IPS-NIHi7 (cell line): ENCODE results near the gene MINDY4.

ENCODE experiments used
- DNase-seq: peaks from one replicate; pipeline ENCODE4 v3.0.0; 2012; ENCODE audit warnings: mixed read lengths; ENCODE audit errors: extremely low spot score

MINDY4 gene

DNA sequence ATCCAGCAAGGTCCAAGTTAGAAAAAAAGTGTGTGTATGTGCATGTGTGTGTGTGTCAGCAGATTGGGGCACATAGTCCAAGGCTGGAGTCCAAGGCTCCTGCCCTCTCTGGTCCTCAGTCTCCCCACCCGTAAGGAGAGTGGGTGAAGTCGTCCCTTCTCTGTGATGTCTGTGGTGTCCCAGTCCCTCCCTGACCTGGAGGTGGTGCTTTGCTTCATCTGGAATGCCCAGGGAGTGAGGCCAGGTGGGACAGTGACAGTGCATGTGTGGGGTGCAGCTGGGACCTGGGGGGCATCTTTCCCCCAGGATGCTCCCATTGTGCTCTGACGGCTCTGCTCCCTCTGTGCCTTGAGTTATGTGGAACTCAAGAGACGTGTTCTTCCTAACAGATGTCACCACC, 158.5 kb downstream of the MINDY4 start:
- peak; percentile 4 for DNase-seq

DNA sequence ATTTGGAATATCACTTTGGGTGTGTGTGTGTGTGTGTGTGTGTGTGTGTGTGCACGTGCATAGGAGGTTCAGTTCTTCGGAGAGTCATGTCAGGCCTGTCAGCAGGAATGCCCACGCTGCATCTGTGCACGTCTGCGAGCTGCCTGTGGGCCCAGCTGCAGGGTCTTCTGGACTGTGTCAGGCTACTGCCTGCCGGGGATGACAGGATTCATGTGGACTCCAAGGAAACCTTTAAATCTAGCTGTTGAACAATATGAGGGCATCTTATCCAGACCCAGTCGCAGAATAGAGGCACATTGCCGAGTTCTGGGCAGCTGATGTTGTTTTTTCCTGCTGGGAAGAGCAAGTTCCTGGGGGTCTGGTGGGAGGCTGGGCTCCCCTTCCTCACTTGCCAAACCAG, 159.4 kb downstream of the MINDY4 start:
- DNase-seq: peak; percentile 9

GRCh38 chr7:30931161-30931928, 160.1 kb downstream of the MINDY4 start:
- peak; percentile 32 for DNase-seq

DNA sequence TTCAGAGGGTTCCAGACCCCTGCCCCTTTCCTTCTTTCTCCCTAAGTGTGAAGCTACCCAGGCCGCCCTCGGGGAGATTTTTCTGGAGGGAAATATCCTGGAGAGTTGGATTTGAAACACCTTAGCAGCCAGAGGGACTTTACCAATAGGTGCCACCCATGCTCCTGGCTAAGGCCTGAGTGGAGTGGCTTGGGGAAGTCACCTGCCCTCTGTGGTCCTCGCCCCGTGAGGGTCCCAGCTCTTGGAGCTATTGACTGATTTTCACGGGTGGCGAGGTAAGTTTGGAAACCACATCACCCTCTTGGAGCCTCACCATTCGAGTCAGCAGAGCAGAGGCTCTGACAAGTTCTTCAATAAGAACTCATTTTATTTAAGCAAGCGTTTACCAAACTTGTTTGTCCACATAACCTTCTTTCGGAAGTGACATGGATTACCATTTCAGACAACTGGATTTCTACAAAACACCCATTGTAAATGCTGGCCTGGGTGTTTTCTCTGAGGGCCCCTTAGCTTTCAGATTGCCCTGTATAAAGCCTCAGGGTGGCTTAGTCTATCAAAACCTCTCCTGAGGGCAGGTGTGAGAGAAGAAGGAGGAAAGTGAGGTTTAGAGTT, 160.8 kb downstream of the MINDY4 start:
- DNase-seq: peak; percentile 5

DNA sequence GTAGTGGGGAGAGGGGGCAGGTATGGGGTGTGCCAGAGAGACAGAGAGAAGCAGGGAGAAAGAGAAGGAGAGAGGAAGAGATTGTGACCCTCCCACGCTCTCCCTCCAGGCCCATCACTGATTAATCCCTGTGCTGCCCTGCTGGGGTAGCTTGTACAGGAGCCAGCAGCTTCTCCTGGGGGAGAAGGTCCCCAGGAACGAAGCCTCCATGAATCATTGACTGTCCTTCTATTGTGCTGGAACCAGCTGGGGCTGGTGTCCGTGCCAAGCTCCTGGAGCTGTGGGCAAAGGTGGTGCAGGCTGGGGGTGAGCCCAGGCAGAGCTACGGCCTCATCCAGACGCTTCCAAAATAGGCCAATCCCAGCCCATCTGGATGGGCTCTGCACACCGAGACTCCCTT, 161.3 kb downstream of the MINDY4 start:
- peak; percentile 6 for DNase-seq

DNA sequence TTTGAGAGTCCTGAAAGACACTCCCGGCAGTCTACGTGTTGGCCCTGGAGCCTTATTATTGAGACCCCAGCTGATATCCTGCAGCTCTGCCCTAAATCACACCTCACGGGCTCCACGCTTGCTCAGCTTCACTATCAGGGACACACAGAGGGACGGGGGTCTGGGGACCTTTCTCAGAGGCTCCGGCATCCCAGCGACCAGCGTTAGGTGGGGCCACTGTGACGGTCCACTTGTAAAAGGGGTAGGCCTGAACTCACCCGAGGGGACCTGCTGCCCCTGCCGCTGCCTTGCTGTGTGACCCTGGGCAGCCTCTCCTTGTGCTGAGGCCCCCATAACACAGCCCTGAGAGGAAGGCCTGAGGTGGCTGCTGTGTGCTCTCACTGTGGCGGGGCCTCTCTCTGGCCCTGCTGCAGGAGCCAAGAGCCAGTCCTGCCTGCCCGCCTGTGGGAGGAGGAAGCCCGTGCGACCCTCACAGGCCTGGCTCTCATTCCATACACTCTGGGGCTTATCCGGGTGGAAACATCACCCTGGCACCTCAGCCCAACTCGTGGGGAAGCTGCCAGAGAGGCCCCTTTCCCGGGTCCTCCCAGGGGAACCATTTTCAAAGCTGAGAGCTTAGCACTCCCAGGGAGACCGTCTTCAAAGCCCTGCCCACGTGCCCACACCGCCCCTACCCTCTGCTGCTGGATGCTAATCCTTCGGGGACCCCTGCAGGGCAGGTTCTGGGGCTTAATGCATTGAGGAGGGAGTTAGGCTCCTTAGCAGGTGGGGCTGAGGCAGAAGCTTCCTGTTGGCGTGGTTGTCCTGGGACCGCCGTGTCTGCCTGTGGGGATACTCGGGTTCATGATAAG, 162.1 kb downstream of the MINDY4 start:
- DNase-seq: peak; percentile 45

DNA sequence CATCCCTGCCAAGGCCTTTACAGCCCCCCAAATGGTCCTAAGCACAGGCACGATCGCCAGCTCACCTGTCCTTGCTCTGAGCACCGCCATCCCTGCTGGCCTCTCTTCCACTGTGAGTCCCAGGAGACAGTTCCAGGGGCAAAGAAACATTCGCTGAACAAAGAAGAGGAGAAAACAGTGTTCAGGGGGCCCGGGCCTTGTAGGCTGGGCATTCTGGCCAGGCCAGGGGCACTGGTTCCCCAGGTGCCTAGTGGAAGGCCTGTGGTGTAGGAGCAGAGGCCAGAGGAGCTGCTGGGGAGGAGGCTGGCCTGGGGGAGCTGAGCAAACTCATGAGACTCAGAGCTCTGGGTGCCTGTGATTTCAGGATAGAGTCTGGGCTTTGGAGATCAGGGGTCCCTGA, 163.0 kb downstream of the MINDY4 start:
- peak; percentile 5 for DNase-seq

- peak; percentile 2 for DNase-seq
These were observed 163.7 kb downstream of the MINDY4 start for GRCh38 chr7:30934732-30935568.

DNA sequence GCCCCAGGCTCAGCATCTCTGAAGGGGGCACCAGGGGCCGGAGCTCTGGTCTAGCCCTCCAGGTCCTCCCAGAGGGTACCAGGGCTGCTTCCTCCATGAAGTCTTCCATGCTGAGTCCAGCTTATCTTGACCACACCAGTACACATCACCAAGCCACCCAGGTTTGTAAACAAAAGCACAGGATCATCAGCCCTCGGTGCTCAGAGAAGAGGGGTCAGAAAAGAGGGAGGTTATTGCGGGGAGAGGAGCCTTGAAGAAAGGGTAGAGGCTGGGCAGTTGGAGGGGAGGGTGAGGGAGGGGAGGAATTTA, 164.3 kb downstream of the MINDY4 start:
- DNase-seq: no peak

DNA sequence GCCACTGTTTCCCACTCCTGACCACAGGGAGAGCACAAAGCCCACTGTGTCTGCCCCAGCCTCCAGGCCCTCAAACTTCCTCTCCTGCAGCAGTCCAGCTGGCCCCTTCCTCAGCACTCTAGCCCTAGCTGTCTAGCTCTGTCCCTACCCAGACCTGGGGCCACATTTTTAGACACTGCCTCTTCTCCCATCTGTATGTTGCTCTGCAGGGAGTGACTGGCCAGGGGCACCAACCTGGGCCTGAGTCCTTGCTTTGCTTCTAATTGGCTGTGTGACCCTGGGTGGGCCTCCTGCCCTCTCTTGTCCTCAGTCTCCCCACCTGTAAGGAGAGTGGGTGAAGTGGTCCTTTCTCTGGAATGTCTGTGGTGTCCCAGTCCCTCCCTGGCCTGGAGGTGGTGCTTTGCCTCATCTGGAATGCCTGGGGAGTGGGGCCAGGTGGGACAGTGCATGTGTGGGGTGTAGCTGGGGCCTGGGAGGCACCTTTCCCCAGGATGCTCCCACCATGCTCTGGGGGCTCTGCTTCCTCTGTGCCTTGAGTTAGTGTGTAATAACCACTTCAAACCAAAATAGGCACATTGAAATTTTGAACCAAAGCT, 165.5 kb downstream of the MINDY4 start:
- peak; percentile 6 for DNase-seq

DNA sequence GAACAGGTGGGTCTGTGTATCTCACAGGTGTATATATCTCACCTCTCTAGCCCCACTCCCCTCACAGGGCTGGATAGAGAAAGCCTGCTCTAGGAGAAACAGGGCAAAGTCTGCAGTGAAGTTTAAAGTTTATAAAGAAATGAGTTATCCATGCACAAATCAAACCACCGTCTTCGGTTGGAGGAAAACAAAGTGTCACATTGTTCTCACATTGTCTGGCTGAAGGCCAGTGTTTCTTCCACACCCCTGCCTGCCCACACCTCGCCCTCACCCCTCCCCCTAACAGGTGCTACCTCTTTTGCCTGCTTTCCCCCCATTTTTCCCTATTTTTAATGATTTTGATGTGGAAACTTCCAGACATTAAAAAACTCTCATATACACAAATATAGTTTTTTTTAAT, 166.2 kb downstream of the MINDY4 start:
- DNase-seq: no peak

DNA sequence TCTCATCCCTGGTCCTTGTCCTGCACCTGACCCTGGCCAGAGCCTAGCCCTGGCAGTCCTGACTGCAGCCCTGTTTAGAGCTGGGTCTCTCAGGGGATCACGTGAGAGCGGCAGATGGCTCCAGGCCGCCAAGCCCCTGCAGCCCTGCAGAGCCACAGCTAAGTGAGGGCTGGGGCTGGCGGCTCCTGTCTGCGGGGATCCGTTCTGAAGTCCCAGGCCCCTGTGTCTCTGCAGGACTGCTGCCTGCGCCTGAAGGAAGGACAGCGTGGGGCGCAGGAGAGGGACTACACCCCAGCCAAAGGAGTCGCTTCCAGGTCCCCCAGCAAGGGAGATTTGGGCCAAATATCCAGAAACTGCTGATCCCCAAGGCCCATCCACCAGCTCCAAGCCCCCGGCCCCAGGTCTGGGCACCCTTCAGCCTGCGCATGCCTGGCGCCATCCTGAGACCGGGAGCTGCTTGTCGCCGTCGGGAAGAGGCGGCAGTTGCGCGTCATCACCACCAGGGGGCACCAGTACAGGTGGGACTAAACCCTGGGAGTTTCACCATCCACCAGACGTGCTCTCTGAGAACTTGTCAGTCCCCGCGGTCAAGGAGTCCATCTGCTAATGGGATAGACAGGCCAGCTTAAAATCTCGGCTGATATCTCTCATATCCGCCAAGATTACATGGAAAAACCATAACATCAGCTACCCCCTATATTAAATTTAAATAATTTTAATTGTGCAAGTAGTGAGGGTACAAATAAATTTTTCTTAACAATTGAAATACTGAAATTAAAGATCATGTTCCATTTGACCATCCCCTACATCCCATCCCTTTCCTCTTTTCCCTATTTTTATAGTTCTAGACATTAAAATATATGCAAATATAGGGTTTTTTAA, 167.5 kb downstream of the MINDY4 start:
- DNase-seq: peak; percentile 96

GRCh38 chr7:30941582-30942323, 170.5 kb downstream of the MINDY4 start:
- no peak for DNase-seq
